Ovary (tissue), 3 donors: ENCODE data around the gene GSG1L.
"Not testable (repeated sequence)": the region's sequence is repeated elsewhere in the genome, so short reads cannot be mapped to it uniquely, and the experiment has no call there.

Experiments used
- CTCF ChIP-seq, 3 donors: fragments of 450-650 bp in 2 of 3; fragments of 200-600 bp in 1 of 3; IDR thresholded peaks; one replicate each; pipeline versions ENCODE4 v1.5.1 to v1.8.0; 2016 to 2022; ENCODE audit warnings: antibody characterized with exemption in 3 of 3, mild to moderate bottlenecking in 1 of 3
- EP300 ChIP-seq: sonication (generic); formaldehyde crosslinking; IDR thresholded peaks from one replicate; pipeline ENCODE4 v1.6.1; 2017; ENCODE audit warnings: antibody characterized with exemption
- POLR2A ChIP-seq: fragments of 450-650 bp; IDR thresholded peaks from one replicate; pipeline ENCODE4 v1.6.1; 2017; ENCODE audit warnings: antibody characterized with exemption, mild to moderate bottlenecking, moderate library complexity
- donor health status: DM: no; HTN: no; CAD: no.

- TF ChIP-seq CTCF (IDR thresholded peaks at IDR 0.05); POLR2A; EP300: not testable (repeated sequence)
These were observed 121.4 kb downstream of the GSG1L start for GRCh38 chr16:27942071-27942470.
